Measurements from ENCODE around the gene HMGXB3.

HMGXB3 gene

DNA sequence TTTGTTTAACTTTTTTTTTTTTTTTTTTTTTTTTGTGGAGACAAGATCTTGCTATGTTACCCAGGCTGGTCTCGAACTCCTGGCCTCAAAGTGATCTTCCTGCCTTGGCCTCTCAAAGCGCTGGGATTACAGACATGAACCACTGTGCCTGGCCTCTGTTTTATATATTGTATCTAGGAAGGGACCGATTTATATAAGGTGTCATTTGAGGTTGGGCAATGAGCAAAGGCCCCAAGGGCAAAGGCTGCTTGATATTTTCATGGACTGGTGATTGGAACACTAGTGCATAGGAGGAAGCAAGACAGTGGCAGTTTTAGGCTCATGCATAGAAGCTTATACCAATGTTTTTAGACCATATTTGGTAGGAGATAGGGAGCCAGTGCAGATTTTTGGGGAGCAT, 36.8 kb upstream of the HMGXB3 start:
- Histone ChIP-seq H3K9me3 (ENCODE audit: insufficient read depth, low read length) (no peaks in the 10 kb centered on the region), H3K36me3 (ENCODE audit: insufficient read depth, insufficient read length, low read length) (no peaks in the 10 kb centered on the region), H3K4me3 (ENCODE audit: insufficient read length, low read depth) (no peak overlapping the region), H3K27me3 (ENCODE audit: insufficient read depth, insufficient read length) (no peaks in the 10 kb centered on the region), H3K4me1 (ENCODE audit: insufficient read depth, insufficient read length) (no peaks in the 10 kb centered on the region), H3K9ac (ENCODE audit: insufficient read length, low read depth) (no peak overlapping the region)
- DNase-seq (ENCODE audit: low read depth, low spot score), result no peak
- TF ChIP-seq SUZ12 (IDR thresholded peaks at IDR 0.05; ENCODE audit: extremely low read depth, insufficient read depth, insufficient read length) (no peak), YY1 (IDR thresholded peaks at IDR 0.05; ENCODE audit: insufficient read depth, insufficient read length) (no peak), ZNF274 (IDR thresholded peaks at IDR 0.05; ENCODE audit: low read depth, low read length) (no peak)

DNA sequence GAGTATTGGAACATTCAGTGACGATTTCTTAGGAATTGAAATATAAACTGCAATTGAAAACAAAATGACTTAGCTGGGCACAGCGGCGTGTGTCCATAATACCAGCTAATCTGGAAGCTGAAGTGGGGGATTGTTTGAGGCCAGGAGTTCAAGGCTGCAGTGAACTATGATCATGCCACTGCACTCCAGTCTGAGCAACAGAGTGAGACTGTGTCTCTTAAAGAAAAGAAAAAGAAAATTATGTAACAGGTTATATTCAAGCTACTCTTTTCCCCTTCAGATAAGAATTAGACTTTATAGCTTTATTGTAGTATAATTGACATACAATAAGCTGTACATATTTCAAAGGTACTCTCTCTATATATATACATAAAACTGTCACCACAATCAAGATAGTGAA, 33.6 kb upstream of the HMGXB3 start:
- DNase-seq (ENCODE audit: low read depth, low spot score), result no peak
- no peaks in the 10 kb centered on the region for H3K27me3 ChIP-seq (ENCODE audit: insufficient read depth, insufficient read length)
- H3K4me3 ChIP-seq (ENCODE audit: insufficient read length, low read depth), result no peak overlapping the region
- TF ChIP-seq SUZ12 (IDR thresholded peaks at IDR 0.05; ENCODE audit: extremely low read depth, insufficient read depth, insufficient read length) (no peak), ZNF274 (IDR thresholded peaks at IDR 0.05; ENCODE audit: low read depth, low read length) (no peak), YY1 (IDR thresholded peaks at IDR 0.05; ENCODE audit: insufficient read depth, insufficient read length) (no peak)
- no peaks in the 10 kb centered on the region for H3K4me1 ChIP-seq (ENCODE audit: insufficient read depth, insufficient read length)
- no peaks in the 10 kb centered on the region for H3K9me3 ChIP-seq (ENCODE audit: insufficient read depth, low read length)
- no peaks in the 10 kb centered on the region for H3K36me3 ChIP-seq (ENCODE audit: insufficient read depth, insufficient read length, low read length)
- H3K9ac ChIP-seq (ENCODE audit: insufficient read length, low read depth), result no peak overlapping the region

DNA sequence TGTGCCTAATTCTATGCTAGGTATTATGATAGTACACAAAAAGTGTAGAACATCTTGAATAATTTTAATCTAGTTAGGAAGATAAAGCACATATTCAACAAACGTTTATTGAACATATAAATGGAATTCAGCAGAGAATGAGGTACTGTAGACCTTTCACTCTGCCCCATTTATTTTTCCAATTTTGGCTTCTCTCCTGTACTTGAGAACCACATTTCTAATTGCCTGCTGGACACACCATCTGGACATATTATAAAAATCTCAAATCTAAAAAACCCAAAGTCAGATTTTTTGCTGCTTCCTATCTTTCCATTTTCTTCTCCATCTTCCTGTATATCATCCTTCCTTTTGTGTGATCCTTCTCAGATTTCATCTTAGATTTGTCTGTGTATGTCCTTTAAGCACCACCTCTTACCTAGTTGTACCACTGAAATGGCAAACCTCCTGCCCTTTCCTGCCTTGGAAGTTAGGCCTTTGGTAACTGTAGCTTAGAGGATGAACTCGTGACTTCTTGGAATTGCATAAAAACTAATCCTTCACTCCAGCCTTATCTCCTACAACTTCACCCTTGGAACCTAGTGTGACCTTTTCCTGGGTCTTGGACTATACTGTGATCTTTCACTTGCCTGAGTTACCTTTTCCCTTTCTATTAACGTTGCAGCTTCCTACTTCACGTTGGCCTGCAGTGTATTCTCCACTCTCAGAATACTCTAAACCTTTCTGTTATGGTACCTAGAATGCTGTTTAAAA, 31.2 kb upstream of the HMGXB3 start:
- no peak for TF ChIP-seq SUZ12 (IDR thresholded peaks at IDR 0.05; ENCODE audit: extremely low read depth, insufficient read depth, insufficient read length)
- no peak for TF ChIP-seq ZNF274 (IDR thresholded peaks at IDR 0.05; ENCODE audit: low read depth, low read length)
- TF ChIP-seq YY1 (IDR thresholded peaks at IDR 0.05; ENCODE audit: insufficient read depth, insufficient read length), result no peak
- H3K4me3 ChIP-seq (ENCODE audit: insufficient read length, low read depth), result no peak overlapping the region
- no peaks in the 10 kb centered on the region for H3K27me3 ChIP-seq (ENCODE audit: insufficient read depth, insufficient read length)
- no peak overlapping the region for H3K9ac ChIP-seq (ENCODE audit: insufficient read length, low read depth)
- H3K36me3 ChIP-seq (ENCODE audit: insufficient read depth, insufficient read length, low read length), result no peaks in the 10 kb centered on the region
- DNase-seq (ENCODE audit: low read depth, low spot score), result no peak
- no peaks in the 10 kb centered on the region for H3K9me3 ChIP-seq (ENCODE audit: insufficient read depth, low read length)
- H3K4me1 ChIP-seq (ENCODE audit: insufficient read depth, insufficient read length), result no peaks in the 10 kb centered on the region

DNA sequence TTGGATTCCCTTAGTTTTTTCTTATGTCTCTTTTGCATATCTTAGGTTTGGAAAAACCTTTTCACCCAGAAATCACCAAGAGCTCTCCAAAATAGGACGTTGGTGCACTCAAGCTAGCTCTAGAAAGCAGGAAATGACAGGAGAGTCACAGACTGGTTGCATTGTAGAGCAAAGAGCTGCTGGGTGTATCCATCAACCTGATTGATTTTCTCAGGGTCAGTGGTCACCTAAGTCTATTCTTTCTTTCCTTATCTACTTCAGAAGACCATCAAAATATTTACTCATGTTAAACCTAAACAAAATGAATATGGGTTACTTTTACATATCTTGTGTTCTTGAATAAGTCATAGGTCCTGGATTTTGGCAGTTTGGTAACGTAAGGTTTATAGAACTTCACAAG, 25.1 kb upstream of the HMGXB3 start:
- H3K4me3 ChIP-seq (ENCODE audit: insufficient read length, low read depth), result no peak overlapping the region
- no peaks in the 10 kb centered on the region for H3K4me1 ChIP-seq (ENCODE audit: insufficient read depth, insufficient read length)
- no peak overlapping the region for H3K9ac ChIP-seq (ENCODE audit: insufficient read length, low read depth)
- peaks cover 10% of the 10 kb centered on the region for H3K36me3 ChIP-seq (ENCODE audit: insufficient read depth, insufficient read length, low read length)
- H3K27me3 ChIP-seq (ENCODE audit: insufficient read depth, insufficient read length), result no peaks in the 10 kb centered on the region
- DNase-seq (ENCODE audit: low read depth, low spot score), result no peak
- H3K9me3 ChIP-seq (ENCODE audit: insufficient read depth, low read length), result no peaks in the 10 kb centered on the region
- TF ChIP-seq SUZ12 (IDR thresholded peaks at IDR 0.05; ENCODE audit: extremely low read depth, insufficient read depth, insufficient read length), result no peak
- no peak for TF ChIP-seq YY1 (IDR thresholded peaks at IDR 0.05; ENCODE audit: insufficient read depth, insufficient read length)
- no peak for TF ChIP-seq ZNF274 (IDR thresholded peaks at IDR 0.05; ENCODE audit: low read depth, low read length)

DNA sequence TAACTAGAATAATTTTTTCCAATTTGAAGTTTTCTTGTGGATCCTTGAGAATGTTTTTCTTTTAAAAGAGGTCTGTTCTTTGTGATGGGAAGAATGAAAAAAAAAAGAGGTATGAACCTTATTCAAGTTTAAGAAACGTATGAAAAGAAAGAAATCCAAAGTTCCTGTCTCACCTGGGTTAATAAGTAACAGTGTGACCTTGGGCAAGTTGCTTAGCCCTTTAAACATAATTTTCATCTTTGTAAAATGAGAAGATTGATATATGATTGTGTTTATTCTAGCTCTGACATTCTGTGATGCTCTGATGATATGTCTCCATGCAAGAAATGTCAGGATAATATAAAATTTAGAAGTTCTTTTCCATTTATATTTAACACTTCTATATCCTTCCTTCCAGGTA, 20.6 kb upstream of the HMGXB3 start:
- no peaks in the 10 kb centered on the region for H3K9me3 ChIP-seq (ENCODE audit: insufficient read depth, low read length)
- H3K4me3 ChIP-seq (ENCODE audit: insufficient read length, low read depth), result no peak overlapping the region
- no peaks in the 10 kb centered on the region for H3K4me1 ChIP-seq (ENCODE audit: insufficient read depth, insufficient read length)
- no peaks in the 10 kb centered on the region for H3K27me3 ChIP-seq (ENCODE audit: insufficient read depth, insufficient read length)
- TF ChIP-seq SUZ12 (IDR thresholded peaks at IDR 0.05; ENCODE audit: extremely low read depth, insufficient read depth, insufficient read length), result no peak
- TF ChIP-seq ZNF274 (IDR thresholded peaks at IDR 0.05; ENCODE audit: low read depth, low read length), result no peak
- H3K36me3 ChIP-seq (ENCODE audit: insufficient read depth, insufficient read length, low read length), result peaks cover 15% of the 10 kb centered on the region
- no peak for DNase-seq (ENCODE audit: low read depth, low spot score)
- no peak overlapping the region for H3K9ac ChIP-seq (ENCODE audit: insufficient read length, low read depth)

DNA sequence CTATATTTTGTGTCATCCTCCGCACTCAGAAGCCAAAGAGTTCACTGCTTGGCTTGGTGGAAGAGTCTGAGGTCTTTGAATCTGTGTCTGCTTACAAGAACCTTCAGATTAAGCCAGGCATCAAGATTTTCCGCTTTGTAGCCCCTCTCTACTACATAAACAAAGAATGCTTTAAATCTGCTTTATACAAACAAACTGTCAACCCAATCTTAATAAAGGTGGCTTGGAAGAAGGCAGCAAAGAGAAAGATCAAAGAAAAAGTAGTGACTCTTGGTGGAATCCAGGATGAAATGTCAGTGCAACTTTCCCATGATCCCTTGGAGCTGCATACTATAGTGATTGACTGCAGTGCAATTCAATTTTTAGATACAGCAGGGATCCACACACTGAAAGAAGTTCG, 19.3 kb upstream of the HMGXB3 start:
- TF ChIP-seq ZNF274 (IDR thresholded peaks at IDR 0.05; ENCODE audit: low read depth, low read length), result no peak
- TF ChIP-seq YY1 (IDR thresholded peaks at IDR 0.05; ENCODE audit: insufficient read depth, insufficient read length), result no peak
- no peak for TF ChIP-seq SUZ12 (IDR thresholded peaks at IDR 0.05; ENCODE audit: extremely low read depth, insufficient read depth, insufficient read length)

DNA sequence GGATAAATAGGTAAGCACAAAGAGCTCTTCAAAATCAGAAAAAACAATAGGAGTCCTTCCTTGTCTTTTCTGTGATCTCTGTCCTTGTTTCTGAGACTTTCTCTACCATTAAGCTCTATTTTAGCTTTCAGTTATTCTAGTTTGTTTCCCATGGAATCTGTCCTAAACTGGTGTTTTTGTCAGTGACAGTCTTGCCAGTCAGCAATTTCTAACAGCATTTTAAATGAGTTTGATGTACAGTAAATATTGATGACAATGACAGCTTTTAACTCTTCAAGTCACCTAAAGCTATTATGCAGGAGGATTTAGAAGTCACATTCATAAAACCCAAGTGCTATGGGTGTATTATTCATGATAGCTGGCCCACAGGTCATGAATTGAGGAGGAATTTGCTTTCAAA, 18.0 kb upstream of the HMGXB3 start:
- H3K27me3 ChIP-seq (ENCODE audit: insufficient read depth, insufficient read length), result no peaks in the 10 kb centered on the region
- no peak overlapping the region for H3K9ac ChIP-seq (ENCODE audit: insufficient read length, low read depth)
- TF ChIP-seq YY1 (IDR thresholded peaks at IDR 0.05; ENCODE audit: insufficient read depth, insufficient read length), result no peak
- TF ChIP-seq ZNF274 (IDR thresholded peaks at IDR 0.05; ENCODE audit: low read depth, low read length), result no peak
- TF ChIP-seq SUZ12 (IDR thresholded peaks at IDR 0.05; ENCODE audit: extremely low read depth, insufficient read depth, insufficient read length), result no peak
- H3K9me3 ChIP-seq (ENCODE audit: insufficient read depth, low read length), result no peaks in the 10 kb centered on the region
- peaks cover 15% of the 10 kb centered on the region for H3K36me3 ChIP-seq (ENCODE audit: insufficient read depth, insufficient read length, low read length)
- no peaks in the 10 kb centered on the region for H3K4me1 ChIP-seq (ENCODE audit: insufficient read depth, insufficient read length)
- DNase-seq (ENCODE audit: low read depth, low spot score), result no peak
- no peak overlapping the region for H3K4me3 ChIP-seq (ENCODE audit: insufficient read length, low read depth)

More for the DNA sequence above, 19.3 kb upstream of the HMGXB3 start:
- Histone ChIP-seq H3K9ac (ENCODE audit: insufficient read length, low read depth) (no peak overlapping the region), H3K9me3 (ENCODE audit: insufficient read depth, low read length) (no peaks in the 10 kb centered on the region), H3K4me3 (ENCODE audit: insufficient read length, low read depth) (no peak overlapping the region), H3K27me3 (ENCODE audit: insufficient read depth, insufficient read length) (no peaks in the 10 kb centered on the region), H3K36me3 (ENCODE audit: insufficient read depth, insufficient read length, low read length) (peaks cover 15% of the 10 kb centered on the region), H3K4me1 (ENCODE audit: insufficient read depth, insufficient read length) (no peaks in the 10 kb centered on the region)
- no peak for DNase-seq (ENCODE audit: low read depth, low spot score)

All from NT2/D1 (cell line).